GM10847 (cell line): Measurements from ENCODE around the gene EDN2.

Experiments
- POLR2A ChIP-seq: IDR thresholded peaks from 2 replicates; pipeline ENCODE4 v1.6.1; 2011; ENCODE audit not compliant: insufficient read length; ENCODE audit errors: extremely low read depth

EDN2 gene

GRCh38 chr1:41496080-41497055 lies 11.9 kb upstream of the EDN2 start:
- no peak for TF ChIP-seq POLR2A

DNA sequence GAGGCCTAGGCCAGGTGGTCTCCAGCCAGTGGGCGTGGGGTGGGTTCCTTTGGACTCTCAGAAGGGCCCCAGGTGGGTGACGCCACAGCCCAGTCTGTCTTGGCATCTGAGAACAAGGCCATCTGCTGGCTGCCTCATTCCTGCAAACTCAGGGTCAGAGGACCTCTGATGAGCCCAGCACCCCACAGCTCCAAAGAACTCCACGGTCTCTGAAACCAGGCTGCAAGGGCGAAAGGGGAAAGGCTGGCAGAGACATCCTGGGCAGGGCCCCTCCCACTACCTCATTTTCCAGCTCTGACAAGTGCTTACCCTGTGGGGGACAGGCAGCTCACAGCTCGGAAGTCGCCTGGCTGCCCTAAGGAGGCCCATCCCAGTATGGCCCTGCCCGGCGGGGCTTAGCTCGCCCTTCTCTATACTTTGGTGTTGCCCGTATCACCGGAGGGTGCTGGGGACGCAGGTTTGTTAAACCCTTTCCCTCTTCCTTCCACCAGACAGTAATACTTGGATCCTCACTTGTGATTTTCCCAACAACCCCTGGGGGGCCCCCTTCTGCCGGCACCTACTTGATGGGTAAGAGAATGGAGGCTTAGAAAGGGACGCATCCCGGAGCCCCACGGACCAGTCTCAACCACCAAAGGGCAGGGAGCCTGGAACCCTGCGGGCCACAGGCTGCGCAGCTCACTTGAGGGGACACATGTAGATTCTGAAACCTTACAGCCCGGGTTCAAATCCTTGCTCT lies 10.9 kb upstream of the EDN2 start:
- TF ChIP-seq POLR2A: no peak

DNA sequence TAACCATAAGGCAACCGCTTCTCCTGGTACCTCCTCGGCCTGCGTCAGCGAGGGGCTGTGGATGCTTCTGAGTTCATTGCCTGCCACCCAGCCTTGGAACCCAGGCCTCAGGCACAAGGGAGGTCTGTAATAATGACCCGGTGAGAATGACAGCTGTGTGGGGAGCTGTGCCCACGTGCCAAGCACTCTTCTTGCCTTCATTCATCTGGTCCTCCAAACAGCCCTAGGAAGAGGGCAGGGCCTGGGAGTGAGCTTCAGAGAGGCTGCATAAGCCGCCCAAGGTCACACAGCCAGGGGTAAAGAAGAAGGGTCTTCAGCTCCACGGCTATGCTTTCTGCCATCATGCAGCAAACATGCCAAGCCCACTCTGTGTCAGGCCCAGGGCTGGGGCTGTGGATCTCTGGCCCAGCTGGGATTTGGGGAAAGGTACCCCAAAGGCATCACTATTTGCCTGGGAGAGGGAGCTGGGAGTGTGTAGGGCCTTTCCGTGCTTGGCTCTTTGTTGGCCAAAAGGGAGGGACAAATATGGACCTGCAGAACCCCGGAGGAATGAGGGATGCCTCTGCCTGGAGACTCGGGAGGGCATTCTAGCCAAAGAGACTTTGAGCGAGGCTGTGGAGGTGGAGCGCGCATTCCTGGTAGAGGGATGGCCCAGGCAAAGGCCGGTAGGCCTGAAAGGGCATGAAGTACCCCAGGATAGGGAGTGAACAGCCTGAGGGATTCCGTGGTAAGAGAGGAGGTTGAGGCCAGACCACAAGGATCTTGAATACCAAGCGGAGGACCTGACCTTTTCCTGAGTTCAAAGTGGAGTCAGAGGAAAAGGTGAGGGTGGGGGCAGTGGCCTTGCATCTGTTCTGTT lies 10.1 kb upstream of the EDN2 start:
- TF ChIP-seq POLR2A: no peak

- no peak for TF ChIP-seq POLR2A
These were observed 9.3 kb upstream of the EDN2 start for GRCh38 chr1:41493626-41494350.

- no peak for TF ChIP-seq POLR2A
These were observed 8.6 kb upstream of the EDN2 start for GRCh38 chr1:41493117-41493536.

GRCh38 chr1:41492341-41492848 lies 7.9 kb upstream of the EDN2 start:
- no peak for TF ChIP-seq POLR2A

- TF ChIP-seq POLR2A: no peak
These were observed 6.4 kb upstream of the EDN2 start for GRCh38 chr1:41490911-41491310.

GRCh38 chr1:41489561-41489960 lies 5.1 kb upstream of the EDN2 start:
- TF ChIP-seq POLR2A: no peak

DNA sequence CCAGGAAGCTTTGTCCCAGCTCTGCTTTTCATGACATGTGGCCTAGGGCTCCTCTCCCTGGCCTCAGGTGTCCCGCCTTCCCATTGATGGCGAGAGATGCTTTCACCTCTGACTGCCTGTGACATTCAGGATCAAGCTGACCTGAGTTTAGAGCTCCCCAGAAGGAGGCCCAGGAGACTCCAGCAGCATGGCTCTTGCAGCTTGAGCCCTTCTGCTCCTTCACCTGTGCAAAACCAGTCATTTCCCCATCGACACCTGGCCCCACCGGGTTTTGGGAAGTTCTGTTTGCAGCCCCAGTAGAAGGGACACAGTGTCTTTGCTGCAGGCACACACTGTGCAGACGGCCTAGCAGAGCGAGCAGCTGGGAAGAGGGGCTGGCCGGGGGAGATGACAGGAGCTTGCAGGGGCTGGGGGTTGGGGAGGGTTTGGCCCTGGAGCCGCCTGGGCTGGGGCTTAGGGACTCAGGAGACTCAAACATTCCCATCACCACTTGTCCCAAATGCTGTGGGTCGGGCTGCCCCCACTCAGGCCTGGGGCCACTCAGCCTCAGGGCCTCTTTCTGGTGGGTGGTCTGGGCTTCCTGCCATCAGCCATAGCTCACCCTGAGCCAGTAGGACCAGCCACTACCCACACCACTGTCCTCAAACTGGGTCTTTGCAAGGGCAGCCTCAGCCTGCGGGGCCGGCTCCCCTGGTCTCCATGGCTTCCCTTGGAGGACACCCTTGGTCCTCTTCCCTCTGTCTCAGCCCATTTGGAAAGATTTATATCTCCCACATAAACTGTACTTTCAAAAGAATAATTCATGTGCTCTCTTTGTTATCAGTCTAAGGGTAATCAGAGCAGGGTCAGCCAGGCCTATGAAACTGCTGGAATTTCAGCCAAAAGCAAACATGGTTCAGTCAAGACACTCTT lies 3.8 kb upstream of the EDN2 start:
- TF ChIP-seq POLR2A: no peak

DNA sequence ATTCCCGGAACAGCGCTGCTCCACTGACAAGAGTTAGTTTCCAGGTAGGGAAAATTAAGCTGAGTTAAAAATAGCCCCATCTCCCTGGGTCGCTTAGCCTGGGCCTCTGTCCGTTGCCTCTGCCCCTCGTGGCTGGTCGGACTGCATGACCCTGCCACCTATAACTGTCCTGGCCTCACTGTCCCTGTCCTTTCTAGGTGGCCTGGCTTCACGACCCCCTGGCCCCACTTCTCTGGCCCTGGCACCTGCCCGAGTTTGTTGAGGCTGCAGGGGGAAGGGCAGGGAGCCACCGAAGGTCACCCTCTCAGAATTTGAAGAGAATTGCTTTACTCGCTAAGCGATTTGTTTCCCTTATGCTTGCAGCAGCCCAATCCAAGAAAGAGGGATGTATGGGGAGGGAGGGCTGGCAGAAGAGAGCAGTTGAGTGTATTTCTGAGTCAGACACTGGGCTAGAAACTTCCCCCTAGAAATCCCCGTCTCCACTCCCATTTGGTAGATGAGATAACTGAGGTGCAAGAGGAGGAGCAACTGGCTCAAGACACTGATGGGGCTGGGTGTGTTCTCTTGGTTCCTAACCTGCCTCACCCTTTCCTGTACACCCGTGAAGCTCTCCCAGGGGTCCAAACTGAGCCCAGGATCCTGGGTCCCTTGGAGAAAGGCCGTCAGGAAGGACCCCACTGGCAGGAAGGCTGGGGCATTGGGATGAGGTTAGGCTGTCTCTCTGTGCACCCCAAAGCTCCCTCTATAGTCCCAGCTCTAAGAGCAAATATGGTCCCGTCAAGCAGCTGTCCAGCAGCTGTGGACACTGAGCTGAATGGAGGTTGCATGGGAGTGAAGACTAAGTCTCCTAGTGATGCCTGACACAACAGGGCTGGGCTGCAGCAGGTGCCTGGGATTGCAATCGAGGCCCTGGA lies 2.9 kb upstream of the EDN2 start:
- TF ChIP-seq POLR2A: no peak

DNA sequence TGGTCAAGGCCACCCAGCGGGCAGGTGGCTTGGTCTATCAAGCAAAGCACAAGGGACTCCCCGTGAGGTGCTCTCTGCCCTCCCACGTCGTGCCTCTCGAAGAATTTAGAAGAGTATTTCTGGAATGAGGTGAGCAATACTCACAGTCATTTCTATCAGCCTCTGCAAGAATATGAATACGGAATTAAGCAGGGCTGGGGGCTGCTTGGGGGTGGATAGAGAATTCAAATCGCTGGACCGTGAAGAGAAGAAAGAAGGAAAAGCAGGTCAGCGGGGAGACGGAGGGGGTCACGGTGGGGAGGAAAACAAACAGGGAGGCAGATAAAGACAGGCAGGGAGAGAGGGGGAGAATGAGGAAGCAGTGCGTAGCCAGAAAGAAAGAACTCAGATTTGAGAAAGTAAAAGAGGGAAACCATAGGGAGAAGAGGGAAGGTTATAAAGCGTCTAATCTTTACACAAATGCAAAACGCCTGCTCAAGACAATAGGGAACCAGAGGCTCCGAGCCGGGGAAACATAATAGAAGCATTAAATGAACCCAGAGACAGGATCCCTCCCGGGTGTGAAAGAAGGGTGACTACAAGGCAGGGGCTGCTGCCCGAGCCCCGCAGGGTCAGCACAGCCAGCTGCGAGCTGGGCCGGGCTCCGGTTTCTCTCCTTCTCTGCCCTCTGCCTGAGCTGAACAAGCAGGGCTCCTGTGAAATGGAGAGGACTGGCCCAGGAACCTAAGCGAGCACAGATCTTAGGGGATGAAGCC lies 2.1 kb upstream of the EDN2 start:
- no peak for TF ChIP-seq POLR2A

DNA sequence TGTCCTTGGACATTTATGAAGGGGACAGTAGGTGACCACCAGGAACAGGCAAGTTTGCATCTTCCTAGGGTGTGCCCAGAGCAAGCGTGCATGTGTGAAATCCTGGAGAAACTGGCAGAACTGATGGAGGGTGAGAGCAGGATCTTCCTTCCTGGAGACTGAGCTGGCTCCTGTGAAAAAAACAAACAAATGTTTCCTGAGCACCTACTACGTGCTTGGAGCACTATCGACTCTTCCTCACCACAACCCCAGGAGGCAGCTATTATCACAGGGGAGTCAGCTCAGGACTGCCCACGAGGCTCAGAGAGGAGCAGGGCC lies 1.5 kb upstream of the EDN2 start:
- TF ChIP-seq POLR2A: no peak
